IMR-90 (cell line): ENCODE data around the gene DUSP28. TPM values are rescaled to one million over a fixed set of nuclear protein-coding genes. Genes with fewer than 3 reads are reported as not detected.

ENCODE experiments used
- ATAC-seq: fragments of 200-7000 bp; cut with Tn5 transposase; 2 replicates; pipeline ENCODE4 v1.9.1; 2020; ENCODE audit warnings: low read depth, mild to moderate bottlenecking, moderate library complexity
- BruUV-seq: library from RNA; stranded (reverse); fragments of 400-500 nt; replicated peaks from 2 replicates; lab custom pipeline; 2021; lab: Mats Ljungman, UMichigan
- CTCF ChIA-PET: fragments of 300-600 bp; formaldehyde crosslinking; extraction: SDS; loops from one replicate; lab custom pipeline; 2021; ENCODE audit warnings: antibody characterized with exemption; lab: Yijun Ruan, JAX
- POLR2A ChIA-PET: fragments of 300-600 bp; sonication (Branson Sonifier 250); formaldehyde crosslinking; loops from one replicate; lab custom pipeline; 2022; ENCODE audit warnings: antibody characterized with exemption; ENCODE audit not compliant: unreplicated experiment; lab: Charles Lee
- DNase-seq: peaks from one replicate; pipeline ENCODE4 v3.0.0; 2013
- H2AFZ ChIP-seq: replicated peaks from 2 replicates; pipeline ENCODE3; 2013; ENCODE audit warnings: low read length, mild to moderate bottlenecking; ENCODE audit not compliant: poor library complexity
- H2AK5ac ChIP-seq: 2 replicates; pipeline ENCODE4 v1.6.1; 2013; ENCODE audit warnings: low read depth, low read length, inconsistent platforms
- H2AK9ac ChIP-seq: replicated peaks from 2 replicates; pipeline ENCODE3; 2013; ENCODE audit warnings: mild to moderate bottlenecking, low read depth, low read length, moderate library complexity; ENCODE audit not compliant: poor library complexity
- H2BK120ac ChIP-seq: 2 replicates; pipeline ENCODE4 v1.6.1; 2013; ENCODE audit warnings: low read depth, low read length, inconsistent platforms
- H2BK15ac ChIP-seq: 3 replicates; pipeline ENCODE4 v1.6.1; 2013; ENCODE audit warnings: low read depth, low read length, inconsistent platforms
- H2BK20ac ChIP-seq: 2 replicates; pipeline ENCODE4 v1.6.1; 2013; ENCODE audit warnings: low read depth, mild to moderate bottlenecking, inconsistent platforms, low read length, moderate library complexity
- H2BK5ac ChIP-seq: 2 replicates; pipeline ENCODE4 v1.6.1; 2013; ENCODE audit warnings: mild to moderate bottlenecking, low read depth, low read length, inconsistent platforms; ENCODE audit not compliant: poor library complexity, severe bottlenecking
- H3K14ac ChIP-seq: replicated peaks from 2 replicates; pipeline ENCODE4 v1.6.1; 2013; ENCODE audit warnings: low read depth, low read length, inconsistent platforms
- H3K18ac ChIP-seq: 2 replicates; pipeline ENCODE4 v1.6.1; 2013; ENCODE audit warnings: low read depth, low read length, control low read depth
- H3K23ac ChIP-seq: 2 replicates; pipeline ENCODE4 v1.6.1; 2013; ENCODE audit warnings: low read depth, low read length, inconsistent platforms
- H3K27ac ChIP-seq: 2 replicates; pipeline ENCODE4 v1.5.1; 2013; ENCODE audit warnings: mild to moderate bottlenecking, control low read depth, low read length; ENCODE audit not compliant: insufficient read depth
- H3K27me3 ChIP-seq: 2 replicates; pipeline ENCODE4 v1.6.1; 2013; ENCODE audit warnings: low read length; ENCODE audit not compliant: control insufficient read depth, insufficient read depth
- H3K36me3 ChIP-seq: 2 replicates; pipeline ENCODE4 v1.6.1; 2013; ENCODE audit warnings: low read length, mixed read lengths; ENCODE audit not compliant: control insufficient read depth, insufficient read depth
- H3K4ac ChIP-seq: 2 replicates; pipeline ENCODE4 v1.6.1; 2013; ENCODE audit warnings: low read depth, low read length, inconsistent platforms
- H3K4me1 ChIP-seq: 2 replicates; pipeline ENCODE4 v1.6.1; 2013; ENCODE audit warnings: low read length, mixed read lengths; ENCODE audit not compliant: control insufficient read depth, insufficient read depth
- H3K4me2 ChIP-seq: 2 replicates; pipeline ENCODE4 v1.6.1; 2013; ENCODE audit warnings: low read depth, mild to moderate bottlenecking, control low read depth, low read length, moderate library complexity
- H3K4me3 ChIP-seq: 2 replicates; pipeline ENCODE4 v1.5.1; 2013; ENCODE audit warnings: low read depth, mild to moderate bottlenecking, control low read depth, low read length, moderate library complexity; ENCODE audit not compliant: insufficient read depth
- H3K56ac ChIP-seq: 2 replicates; pipeline ENCODE4 v1.6.1; 2013; ENCODE audit warnings: low read length, inconsistent platforms; ENCODE audit not compliant: insufficient read depth; ENCODE audit errors: extremely low read depth
- H3K79me1 ChIP-seq, 2 experiments: 2 replicates each; pipeline ENCODE4 v1.6.1; 2013; ENCODE audit warnings: low read length in 2 of 2, inconsistent platforms in 1 of 2, low read depth in 1 of 2
- H3K9ac ChIP-seq: 2 replicates; pipeline ENCODE4 v1.6.1; 2013; ENCODE audit warnings: low read depth, low read length, control low read depth
- H3K9me1 ChIP-seq: 2 replicates; pipeline ENCODE4 v1.6.1; 2013; ENCODE audit warnings: low read length, inconsistent platforms; ENCODE audit not compliant: insufficient read depth
- H3K9me3 ChIP-seq: 2 replicates; pipeline ENCODE4 v1.6.1; 2013; ENCODE audit warnings: low read length; ENCODE audit not compliant: control insufficient read depth, insufficient read depth
- H4K20me1 ChIP-seq: 2 replicates; pipeline ENCODE4 v1.6.1; 2013; ENCODE audit warnings: low read length, inconsistent platforms; ENCODE audit not compliant: insufficient read depth
- H4K5ac ChIP-seq: 2 replicates; pipeline ENCODE4 v1.6.1; 2013; ENCODE audit warnings: mild to moderate bottlenecking, low read depth, low read length, control low read depth
- H4K8ac ChIP-seq, 2 experiments: 2 replicates each; pipeline ENCODE4 v1.6.1; 2013; ENCODE audit warnings: low read depth in 2 of 2, low read length in 2 of 2, control low read depth in 1 of 2, inconsistent platforms in 1 of 2
- H4K91ac ChIP-seq: 2 replicates; pipeline ENCODE4 v1.6.1; 2013; ENCODE audit warnings: low read depth, low read length, inconsistent platforms; ENCODE audit not compliant: insufficient read depth
- CTCF ChIP-seq: conservative IDR thresholded peaks from 2 replicates; pipeline ENCODE4 v1.5.1; 2012; ENCODE audit warnings: mild to moderate bottlenecking, low read depth, low read length, improper control_type of control experiment
- FOS ChIP-seq: fragments of 150-350 bp; IDR thresholded peaks from 2 replicates; pipeline ENCODE4 v1.6.1; 2016; ENCODE audit warnings: low read depth, low read length
- MAZ ChIP-seq: IDR thresholded peaks from 2 replicates; pipeline ENCODE4 v1.6.1; 2012; ENCODE audit warnings: low read depth, mild to moderate bottlenecking, low read length, improper control_type of control experiment, moderate library complexity, borderline replicate concordance
- MXI1 ChIP-seq: IDR thresholded peaks from 2 replicates; pipeline ENCODE4 v1.6.1; 2012; ENCODE audit warnings: low read depth, mild to moderate bottlenecking, low read length, moderate library complexity, borderline replicate concordance
- POLR2A ChIP-seq: IDR thresholded peaks from 2 replicates; pipeline ENCODE4 v1.6.1; 2012; ENCODE audit warnings: mild to moderate bottlenecking, low read depth, low read length
- WGBS, 2 experiments: methylation state at CpG; one replicate each; pipeline versions ENCODE4 v1.1.5 to v1.1.7; 2013; ENCODE audit warnings: missing lambda C conversion rate in 2 of 2; ENCODE audit not compliant: insufficient read length in 1 of 2; ENCODE audit errors: extremely low coverage in 2 of 2; 5-methylcytosine and 5-hydroxymethylcytosine counted together
- dilution Hi-C: fragments of 300-500 bp; cut with HindIII; formaldehyde crosslinking; loops from one replicate; pipeline ENCODE4 v1.14.3; 2018; ENCODE audit warnings: low sequenced_read_pairs; ENCODE audit not compliant: unreplicated experiment
- in situ Hi-C: fragments of 300-500 bp; cut with MboI; formaldehyde crosslinking; loops from 3 replicates; pipeline ENCODE4 v1.14.3; 2019; ENCODE audit warnings: low sequenced_read_pairs, inconsistent platforms, mixed read lengths
- intact Hi-C: fragments of 100-400 bp; cut with micrococcal nuclease; formaldehyde crosslinking; loops from 2 replicates; pipeline ENCODE4 v1.10.0; 2022
- polyA plus RNA-seq, 3 experiments: library from polyadenylated mRNA; depleted of rRNA; stranded (reverse); fragments of >200 nt; gene quantifications; 2 replicates each; pipeline ENCODE4 v1.2.3, GENCODE V29; 2012; ENCODE audit warnings: low replicate concordance in 1 of 3
- total RNA-seq: library from RNA; depleted of rRNA; stranded (reverse); fragments of >200 nt; gene quantifications from 2 replicates; pipeline ENCODE4 v1.2.3, GENCODE V29; 2012

DUSP28 gene
- total and polyA plus RNA-seq, 2 of the 4 experiments (the other 2 are of a cell fraction) = 1.1 to 3.3 TPM

GRCh38 chr2:240578488-240578887, 18.3 kb downstream of the DUSP28 start (continued):
- TF ChIP-seq CTCF (no peak), FOS (no peak), MXI1 (no peak)

DNA sequence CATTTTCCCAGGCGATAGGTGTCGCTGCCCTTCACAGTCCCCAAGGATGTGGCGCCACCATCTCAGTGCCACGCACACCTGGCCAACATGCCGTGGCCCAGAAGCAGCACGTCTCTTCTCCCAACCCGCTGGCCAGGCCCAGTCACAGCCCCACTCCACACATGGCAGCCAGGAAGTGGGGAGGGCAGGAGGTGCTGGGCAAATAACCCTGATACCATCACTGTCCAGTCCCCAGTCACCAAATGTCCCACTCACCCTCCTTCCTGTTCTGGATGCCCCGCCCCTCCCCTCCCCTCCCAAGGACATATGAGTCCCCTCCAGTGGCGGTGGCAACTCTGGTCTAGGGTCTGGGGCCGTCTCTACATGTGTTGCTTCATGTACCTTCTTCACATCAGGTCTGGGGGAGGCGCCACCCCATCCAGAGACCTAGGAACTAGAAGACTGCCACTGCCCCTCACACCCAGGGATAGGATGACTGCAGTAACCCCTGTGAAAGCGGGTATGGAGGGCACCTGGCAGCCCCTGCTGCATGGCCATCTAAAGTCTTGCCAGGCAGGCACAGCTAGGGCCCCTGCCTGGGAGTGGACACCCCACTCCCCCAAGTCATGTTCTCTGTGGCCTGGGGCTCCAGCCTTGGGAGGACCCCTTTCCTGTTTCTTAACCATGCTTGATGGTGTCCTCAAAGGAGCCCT, 19.1 kb downstream of the DUSP28 start:
- Histone ChIP-seq H3K9ac (no peak overlapping the region), H3K4me1 (peaks cover 10% of the 10 kb centered on the region; the same call in 1 of the 2 replicates), H2AK5ac (no peak overlapping the region), H3K27ac (0 out of 2 replicates have a peak overlapping the region, but pooled peaks have one; percentile 15), H4K20me1 (peaks cover 36% of the 10 kb centered on the region), H4K5ac (no peak overlapping the region), H3K4me2 (no peak overlapping the region), H3K79me1 (peaks cover 14 to 58% of the 10 kb centered on the region in 2 experiments; a peak in 3 of 4 replicates), H2AFZ (no peak overlapping the region), H3K36me3 (peaks cover 31% of the 10 kb centered on the region), H3K9me3 (peaks cover 2% of the 10 kb centered on the region; the same call in 1 of the 2 replicates), H3K23ac (no peak overlapping the region), H2BK120ac (no peak overlapping the region), H3K56ac (no peak overlapping the region), H3K18ac (no peak overlapping the region), H4K8ac (no peak overlapping the region), H2AK9ac (peak overlapping the region; percentile 33), H2BK5ac (no peak overlapping the region), H4K91ac (no peak overlapping the region), H3K27me3 (no peaks in the 10 kb centered on the region), H3K4ac (no peak overlapping the region), H3K14ac (no peak overlapping the region), H3K4me3 (no peak overlapping the region), H3K9me1 (peaks cover 15% of the 10 kb centered on the region), H2BK15ac (no peak overlapping the region), H2BK20ac (no peak overlapping the region)
- 92% methylated on average over 5 of the region's 12 CpGs; no CpG with 5 or more reads in 1 of the 2 experiments for WGBS, 2 experiments
- ChIA-PET POLR2A (no interaction called here), CTCF (no interaction called here)
- DNase-seq = no peak
- dilution Hi-C loops = no loop called here
- TF ChIP-seq MXI1 (no peak), POLR2A (no peak), FOS (no peak), MAZ (no peak)
- in situ Hi-C loops = no loop called here
- intact Hi-C loops = no loop called here
- ATAC-seq = no peak
- no TSS peak for BruUV-seq
